ENCODE measurements around the gene PSMD12.

DNA sequence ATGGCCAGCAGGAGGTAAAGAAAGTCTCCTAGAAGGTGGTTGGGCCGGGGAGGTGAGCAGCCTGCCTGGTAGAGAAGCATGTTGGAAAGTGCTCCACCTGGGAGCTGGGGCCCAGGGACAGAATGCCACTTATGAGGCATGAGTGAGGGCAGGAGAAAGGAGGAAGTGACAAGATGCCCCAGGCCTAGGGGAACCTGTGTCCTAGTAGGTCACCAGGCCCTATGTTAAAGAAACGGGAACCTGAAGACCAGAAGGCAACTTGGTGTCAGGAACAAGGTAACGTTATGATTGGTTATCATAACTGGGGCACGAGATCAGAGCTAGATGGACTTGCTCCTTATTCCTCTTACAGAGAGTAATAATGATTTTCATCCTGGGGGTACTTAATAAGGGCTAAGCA lies 45.0 kb upstream of the PSMD12 start:
- TF ChIP-seq, protein P1, sequence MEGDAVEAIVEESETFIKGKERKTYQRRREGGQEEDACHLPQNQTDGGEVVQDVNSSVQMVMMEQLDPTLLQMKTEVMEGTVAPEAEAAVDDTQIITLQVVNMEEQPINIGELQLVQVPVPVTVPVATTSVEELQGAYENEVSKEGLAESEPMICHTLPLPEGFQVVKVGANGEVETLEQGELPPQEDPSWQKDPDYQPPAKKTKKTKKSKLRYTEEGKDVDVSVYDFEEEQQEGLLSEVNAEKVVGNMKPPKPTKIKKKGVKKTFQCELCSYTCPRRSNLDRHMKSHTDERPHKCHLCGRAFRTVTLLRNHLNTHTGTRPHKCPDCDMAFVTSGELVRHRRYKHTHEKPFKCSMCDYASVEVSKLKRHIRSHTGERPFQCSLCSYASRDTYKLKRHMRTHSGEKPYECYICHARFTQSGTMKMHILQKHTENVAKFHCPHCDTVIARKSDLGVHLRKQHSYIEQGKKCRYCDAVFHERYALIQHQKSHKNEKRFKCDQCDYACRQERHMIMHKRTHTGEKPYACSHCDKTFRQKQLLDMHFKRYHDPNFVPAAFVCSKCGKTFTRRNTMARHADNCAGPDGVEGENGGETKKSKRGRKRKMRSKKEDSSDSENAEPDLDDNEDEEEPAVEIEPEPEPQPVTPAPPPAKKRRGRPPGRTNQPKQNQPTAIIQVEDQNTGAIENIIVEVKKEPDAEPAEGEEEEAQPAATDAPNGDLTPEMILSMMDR (IDR thresholded peaks at IDR 0.05) = no peak
- TF ChIP-seq POLR2A (IDR thresholded peaks at IDR 0.05) (no peak), POLR2AphosphoS5 (IDR thresholded peaks at IDR 0.05) (no peak), EP300 (IDR thresholded peaks at IDR 0.05) (no peak)

Measured in stomach (tissue), 4 donors.